Germinal center (tissue), 1 donor: ENCODE results near the gene PRR15L.
"Not testable (repeated sequence)": the region's sequence is repeated elsewhere in the genome, so short reads cannot be mapped to it uniquely, and the experiment has no call there.

Experiments
- DNase-seq: peaks from one replicate; pipeline ENCODE4 v3.0.0; 2012; ENCODE audit warnings: mixed read lengths, low spot score

PRR15L gene

DNA sequence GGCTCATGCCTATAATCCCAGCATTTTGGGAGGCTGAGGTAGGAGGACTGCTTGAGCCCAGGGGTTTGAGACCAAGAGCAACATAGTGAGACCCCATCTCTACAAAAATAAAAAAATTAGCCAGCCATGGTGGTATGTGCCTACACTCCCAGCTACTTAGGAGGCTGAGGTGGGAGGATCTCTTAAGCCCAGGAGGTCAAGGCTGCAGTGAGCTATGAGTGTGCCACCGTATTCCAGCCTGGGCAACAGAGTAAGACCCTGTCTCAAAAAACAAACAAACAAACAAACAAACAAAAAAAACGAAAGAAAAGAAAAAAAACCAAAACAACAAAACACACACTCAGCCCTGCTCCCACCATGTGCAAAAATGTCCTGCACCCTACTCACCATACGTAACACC, 22.2 kb downstream of the PRR15L start:
- not testable (repeated sequence) for DNase-seq

DNA sequence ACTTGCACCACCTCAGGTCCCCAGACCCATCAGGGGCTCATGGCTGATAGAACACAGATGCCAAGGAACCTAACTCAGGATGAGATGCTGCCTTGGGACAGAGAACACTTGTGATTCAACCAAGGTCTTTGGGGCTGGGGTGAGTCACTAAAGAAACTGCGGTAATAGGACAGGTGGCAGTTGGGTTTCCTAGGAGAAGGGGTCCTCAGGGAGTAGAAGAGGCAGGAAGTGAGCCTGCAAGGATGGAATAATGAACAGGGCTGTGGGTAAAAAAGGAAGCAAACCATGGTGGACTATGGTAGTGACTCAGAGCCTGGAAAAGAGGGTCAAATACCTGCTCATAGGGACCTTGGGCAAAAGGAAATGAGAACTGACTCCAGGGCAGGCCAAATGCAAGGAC, 22.8 kb downstream of the PRR15L start:
- DNase-seq: no peak

DNA sequence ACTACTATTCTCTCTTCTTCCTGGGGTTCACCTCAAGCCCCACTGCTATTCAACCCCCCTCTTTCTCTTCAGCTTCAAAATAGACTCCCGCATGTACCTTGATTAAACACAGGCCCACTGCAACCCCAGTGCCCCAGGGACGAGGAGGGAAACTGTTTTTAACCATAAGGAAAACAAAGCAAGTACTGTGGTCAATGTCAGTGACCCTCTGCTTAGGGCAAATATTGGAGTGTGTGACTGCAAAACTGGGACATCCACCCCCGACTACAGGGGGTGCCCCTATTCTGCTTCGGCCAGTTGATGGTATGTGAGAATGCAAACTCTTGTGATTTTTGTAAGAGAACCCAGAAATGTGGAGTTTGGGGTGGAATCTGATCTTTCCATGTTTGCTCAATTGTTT, 25.8 kb downstream of the PRR15L start:
- DNase-seq: no peak

DNA sequence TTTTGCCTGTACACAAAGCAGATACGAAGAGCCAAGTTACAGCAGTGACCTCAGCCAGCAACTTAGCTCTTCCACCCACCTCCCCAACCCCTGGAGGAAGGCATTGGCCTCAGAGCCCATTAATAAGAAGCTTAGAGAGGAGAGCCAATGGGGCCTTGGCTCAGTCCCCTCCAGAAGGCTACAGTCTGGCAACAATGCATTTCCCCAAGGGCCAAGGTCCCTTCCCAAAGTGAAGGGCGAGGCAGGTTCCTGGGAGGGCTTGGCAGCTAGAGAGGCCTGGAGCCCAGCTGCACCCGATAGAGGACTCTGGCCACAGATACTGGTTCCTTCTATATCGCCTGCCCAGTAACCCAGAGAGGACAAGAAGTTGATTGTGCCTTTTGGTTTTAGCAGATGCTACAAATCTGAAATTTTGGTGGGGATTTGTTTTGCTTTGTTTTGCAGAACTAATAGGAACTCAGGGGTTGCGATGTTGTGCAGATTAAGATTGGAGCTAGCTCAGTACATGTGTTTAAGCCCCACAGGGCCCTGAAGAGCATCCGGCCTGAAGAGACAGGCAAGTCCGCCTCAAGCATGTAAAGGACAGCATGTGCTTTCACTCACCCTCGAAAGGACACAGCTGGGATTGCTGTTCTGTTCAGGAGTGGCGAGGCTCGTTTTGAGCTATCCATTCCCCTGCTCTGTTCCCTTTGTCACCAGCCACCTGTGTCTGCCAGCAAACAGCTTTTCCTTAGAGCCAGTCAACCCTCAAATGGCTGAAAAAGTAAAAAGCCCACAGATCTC, 28.3 kb downstream of the PRR15L start:
- no peak for DNase-seq

DNA sequence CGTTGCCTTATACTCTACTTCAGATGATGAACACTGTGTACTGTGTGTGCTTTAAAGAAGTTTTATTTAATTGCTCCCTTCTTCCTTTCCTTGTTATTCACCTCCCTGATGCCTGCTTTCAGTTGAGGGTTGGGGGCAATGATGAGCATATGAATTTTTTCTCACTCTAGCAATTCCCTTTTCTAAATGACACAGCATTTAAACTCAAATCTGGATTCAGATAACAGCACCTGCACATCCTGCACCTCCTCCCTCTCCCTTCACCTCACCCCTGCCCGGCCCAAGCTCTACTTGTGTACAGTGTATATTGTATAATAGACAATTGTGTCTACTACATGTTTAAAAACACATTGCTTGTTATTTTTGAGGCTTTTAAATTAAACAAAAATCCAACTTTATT, 29.3 kb downstream of the PRR15L start:
- no peak for DNase-seq

DNA sequence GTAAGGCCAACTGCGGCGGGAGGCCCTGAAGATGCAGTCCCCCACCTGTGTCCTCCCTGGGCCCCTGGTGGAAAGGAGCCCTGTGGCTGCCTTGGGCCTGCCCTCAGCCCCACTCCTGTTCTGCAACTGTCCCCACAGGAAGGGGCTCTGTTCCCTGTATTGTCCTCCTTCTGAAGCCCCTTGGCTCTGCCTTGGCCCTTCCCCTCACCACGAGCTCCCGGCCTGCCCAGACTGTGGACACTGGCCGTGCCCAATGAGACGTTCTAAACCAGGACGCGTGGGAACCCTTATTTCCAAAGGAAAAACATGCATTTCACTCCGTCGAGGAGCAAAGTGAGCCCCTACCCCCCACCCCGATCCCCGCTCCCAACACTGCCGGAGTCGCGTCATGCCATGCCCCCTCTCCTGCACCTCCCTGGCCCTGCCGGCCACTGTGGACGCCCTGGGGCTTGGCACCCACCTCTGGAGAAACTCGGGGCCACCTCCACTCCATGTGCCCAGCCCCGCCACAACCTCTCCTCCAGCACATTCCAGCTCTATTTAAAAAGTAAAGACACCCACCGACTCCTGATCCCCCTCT, 29.8 kb downstream of the PRR15L start:
- DNase-seq: no peak

DNA sequence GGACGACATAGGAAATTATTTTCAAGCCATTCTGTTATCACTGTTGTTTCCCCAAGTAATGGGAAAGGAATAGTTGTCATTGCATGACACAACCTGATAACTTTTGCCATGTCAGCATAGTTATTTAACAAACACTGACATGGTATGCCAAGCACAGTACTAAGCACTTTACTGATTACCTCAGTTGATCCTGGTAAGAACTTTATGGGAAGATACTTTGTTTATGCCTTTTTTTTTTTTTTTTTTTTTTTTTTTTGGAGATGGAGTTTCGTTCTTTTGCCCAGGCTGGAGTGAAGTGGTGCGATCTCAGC, 32.0 kb downstream of the PRR15L start:
- DNase-seq: no peak

DNA sequence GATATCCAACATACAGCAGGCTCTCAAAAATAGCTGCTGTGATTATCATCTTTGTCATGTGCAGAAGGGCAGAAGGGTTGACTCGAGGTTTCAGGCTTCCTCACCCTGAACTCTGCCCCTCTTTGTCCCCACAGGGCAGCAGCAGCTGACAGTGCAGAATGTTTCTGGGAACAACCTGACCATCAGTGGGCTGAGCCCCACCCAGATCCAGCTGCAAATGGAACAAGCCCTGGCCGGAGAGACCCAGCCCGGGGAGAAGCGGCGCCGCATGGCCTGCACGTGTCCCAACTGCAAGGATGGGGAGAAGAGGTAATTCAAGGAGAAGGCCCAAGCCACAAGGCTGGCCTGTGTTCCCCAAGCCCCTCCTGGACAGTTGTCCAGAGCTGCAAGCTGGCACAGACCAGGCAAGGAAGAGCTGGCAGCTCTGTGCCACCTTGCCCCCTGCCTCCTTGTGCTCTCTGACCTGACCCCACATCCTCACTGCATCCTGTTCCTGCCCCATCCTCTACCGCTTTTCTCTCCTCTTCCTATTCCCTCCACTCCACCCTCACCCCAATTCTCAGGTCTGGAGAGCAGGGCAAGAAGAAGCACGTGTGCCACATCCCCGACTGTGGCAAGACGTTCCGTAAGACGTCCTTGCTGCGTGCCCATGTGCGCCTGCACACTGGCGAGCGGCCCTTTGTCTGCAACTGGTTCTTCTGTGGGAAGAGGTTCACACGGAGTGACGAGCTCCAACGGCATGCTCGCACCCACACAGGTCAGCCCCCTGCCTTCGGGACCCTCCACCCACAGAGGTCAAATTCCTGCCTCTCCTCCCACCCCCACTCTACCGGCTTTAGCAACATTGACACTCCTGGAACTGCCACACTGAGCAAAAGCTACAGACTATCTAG, 32.7 kb downstream of the PRR15L start:
- no peak for DNase-seq

DNA sequence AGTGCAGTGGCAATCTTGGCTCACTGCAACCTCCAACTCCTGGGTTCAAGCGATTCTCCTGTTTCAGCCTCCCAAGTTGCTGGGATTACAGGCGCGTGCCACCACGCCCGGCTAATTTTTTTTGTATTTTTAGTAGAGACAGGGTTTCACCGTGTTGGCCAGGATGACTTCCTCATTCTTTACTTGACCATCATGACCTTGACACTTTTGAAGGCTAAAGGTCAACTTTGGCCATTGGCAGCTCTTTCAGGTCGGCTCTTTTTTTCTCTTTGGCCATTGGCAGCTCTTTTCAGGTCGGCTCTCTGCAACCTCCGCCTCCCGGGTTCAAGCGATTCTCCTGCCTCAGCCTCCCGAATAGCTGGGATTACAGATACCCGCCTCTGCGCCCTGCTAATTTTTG, 37.8 kb downstream of the PRR15L start:
- DNase-seq: not testable (repeated sequence)

DNA sequence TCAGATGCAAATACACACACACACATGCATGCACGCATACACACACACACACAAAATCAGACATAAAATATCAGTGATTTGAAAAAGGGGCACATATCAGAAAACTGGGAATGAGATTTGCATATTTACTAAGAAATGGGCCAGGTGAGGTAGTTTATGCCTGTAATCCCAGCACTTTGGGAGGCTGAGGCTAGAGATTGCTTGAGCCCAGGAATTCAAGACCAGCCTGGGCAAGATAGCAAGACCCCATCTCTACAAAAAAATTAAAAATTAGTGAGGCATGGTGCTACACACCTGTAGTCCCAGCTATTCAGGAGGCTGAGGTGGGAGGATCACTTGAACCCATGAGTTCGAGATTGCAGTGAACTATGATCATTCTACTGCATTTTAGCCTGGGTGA, 38.7 kb downstream of the PRR15L start:
- no peak for DNase-seq

DNA sequence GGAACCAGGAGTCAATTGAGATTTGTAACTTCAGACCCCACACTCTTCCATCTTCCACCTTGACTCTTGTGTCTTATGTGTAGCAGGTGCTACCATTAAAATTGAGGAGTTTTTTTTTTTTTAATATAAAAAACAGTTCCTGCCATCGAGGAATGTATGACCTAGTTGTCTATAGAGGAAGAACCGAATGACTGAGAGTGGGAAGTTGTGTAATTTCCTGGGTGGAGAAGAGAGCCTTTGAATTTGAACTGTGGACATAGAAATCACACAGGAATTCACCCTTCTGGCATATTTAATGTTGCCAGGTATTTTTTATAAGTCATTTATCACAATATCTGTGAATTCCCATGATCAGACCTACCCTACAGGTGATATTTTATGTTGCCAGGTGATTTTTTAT, 39.7 kb downstream of the PRR15L start:
- DNase-seq: no peak

DNA sequence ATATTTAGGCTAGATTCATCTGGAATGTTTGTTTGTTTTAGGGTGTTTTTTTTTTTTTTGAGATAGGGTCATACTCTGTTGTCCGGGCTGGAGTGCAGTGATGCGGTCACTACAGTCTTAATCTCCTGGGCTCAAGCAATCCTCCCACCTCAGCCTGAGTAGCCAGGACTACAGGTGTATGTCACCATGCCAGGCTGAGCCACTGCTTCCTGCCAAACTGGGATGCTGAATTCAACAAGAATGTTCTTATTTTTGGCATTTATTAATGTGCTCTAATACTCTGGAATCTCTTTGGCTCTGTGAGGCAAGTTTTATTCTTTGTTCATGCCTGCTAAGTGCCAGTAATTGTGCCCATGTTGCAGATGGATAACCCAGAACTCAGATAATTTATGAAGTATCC, 40.1 kb downstream of the PRR15L start:
- no peak for DNase-seq

DNA sequence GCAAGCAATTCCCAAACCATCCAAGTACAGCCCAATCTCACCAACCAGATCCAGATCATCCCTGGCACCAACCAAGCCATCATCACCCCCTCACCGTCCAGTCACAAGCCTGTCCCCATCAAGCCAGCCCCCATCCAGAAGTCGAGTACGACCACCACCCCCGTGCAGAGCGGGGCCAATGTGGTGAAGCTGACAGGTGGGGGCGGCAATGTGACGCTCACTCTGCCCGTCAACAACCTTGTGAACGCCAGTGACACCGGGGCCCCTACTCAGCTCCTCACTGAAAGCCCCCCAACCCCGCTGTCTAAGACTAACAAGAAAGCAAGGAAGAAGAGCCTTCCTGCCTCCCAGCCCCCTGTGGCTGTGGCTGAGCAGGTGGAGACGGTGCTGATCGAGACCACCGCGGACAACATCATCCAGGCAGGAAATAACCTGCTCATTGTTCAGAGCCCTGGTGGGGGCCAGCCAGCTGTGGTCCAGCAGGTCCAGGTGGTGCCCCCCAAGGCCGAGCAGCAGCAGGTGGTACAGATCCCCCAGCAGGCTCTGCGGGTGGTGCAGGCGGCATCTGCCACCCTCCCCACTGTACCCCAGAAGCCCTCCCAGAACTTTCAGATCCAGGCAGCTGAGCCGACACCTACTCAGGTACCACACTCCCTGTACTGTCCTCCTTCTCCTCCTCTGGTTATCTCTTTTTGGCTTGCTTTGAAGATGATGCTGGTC, 41.0 kb downstream of the PRR15L start:
- no peak for DNase-seq

DNA sequence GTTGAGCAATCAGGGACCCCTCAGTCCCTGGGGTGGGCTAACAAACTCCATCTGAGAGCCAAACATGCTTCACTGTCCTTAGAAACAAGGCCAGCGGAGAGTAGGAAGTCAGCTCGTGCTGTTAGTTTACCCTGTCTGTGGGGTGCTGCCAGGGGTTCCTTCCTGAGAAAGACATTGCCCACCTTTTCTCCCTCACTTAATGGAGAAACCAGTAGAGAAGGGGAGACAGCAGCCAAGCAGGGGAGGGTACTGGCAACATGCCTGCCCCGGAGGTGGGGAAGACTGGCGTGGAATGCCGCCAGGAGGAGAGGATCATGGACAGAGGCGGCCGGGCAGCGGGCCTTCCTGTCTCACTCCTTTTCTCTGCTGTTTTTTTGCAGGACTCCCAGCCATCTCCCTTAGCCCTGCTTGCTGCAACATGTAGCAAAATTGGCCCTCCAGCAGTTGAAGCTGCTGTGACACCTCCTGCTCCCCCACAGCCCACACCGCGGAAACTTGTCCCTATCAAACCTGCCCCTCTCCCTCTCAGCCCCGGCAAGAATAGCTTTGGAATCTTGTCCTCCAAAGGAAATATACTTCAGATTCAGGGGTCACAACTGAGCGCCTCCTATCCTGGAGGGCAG, 41.8 kb downstream of the PRR15L start:
- no peak for DNase-seq

DNA sequence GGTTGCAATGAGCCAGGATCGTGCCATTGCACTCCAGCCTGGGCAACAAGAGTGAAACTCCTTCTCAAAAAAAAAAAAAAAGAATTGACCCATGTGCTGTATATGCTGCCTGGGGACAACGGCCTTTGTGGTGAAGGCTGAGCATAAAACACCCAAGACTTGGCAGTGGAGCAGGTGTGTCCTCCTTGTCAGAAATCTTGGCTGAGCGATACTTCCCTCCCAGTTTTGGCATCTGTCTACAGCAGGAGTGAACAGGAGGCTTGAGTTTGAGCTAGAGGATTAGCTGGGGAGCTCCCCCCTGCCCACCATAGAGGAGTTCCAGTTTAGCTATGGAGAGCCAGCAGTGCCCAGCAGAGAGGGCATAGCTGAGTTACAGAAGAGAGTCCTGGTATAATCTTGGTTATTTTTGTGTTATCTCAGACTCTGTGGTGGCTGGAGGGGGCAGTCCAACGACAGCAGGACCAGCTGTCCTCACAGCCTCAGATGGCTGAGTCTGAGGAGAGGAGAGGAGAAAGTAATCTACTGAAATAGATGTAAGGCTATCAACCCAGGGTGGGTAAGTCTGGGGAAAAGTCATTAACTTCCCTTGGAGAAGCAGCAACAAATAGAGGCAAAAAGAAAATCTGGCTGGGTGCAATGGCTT, 43.3 kb downstream of the PRR15L start:
- DNase-seq: no peak

DNA sequence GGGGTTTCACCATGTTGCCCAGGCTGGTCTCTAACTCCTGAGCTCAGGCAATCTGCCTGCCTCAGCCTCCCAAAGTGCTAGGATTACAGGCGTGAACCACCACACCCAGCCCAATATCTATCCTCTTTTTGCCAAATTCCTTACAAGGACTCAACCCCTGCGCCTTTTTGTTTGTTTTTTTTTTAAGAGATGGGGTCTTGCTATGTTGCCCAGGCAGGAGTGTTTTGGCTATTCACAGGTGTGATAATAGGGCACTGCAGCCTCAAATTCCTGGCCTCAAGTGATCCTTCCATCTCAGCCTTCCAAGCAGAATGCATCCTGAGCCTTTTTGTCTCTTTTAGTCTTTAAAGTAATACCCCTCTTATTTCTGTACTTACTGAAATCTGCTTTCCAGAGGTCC, 44.6 kb downstream of the PRR15L start:
- DNase-seq: no peak

DNA sequence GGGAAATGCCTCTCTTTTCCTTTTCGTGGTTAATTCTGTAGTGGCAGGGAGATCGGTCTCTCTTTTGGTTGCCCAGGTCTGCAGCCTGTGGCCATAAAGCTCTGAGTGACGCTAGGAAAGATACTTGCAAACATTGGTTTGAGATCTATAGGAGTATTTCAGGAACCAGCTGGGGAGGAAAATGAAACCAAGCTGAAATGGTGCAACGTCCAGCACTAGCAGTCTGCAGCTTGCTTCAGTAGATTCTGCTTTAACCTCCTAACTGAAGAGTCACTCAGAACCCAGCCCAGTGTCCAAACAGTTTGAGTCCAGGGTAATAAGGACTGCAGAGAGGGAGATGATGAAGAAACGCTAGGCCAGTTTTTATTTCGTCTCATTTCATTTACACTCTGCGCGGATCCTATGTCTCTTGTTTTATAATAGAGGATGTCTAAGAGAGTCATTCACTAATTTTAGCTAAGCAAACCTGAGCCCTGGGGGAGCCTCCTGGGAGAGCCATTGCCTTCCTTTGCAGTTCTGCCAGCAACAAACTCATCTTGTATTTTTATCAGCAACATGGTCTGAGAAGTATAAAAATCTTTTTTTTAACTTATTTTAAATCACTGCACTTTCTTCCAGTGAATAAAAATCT, 49.6 kb downstream of the PRR15L start:
- DNase-seq: no peak

DNA sequence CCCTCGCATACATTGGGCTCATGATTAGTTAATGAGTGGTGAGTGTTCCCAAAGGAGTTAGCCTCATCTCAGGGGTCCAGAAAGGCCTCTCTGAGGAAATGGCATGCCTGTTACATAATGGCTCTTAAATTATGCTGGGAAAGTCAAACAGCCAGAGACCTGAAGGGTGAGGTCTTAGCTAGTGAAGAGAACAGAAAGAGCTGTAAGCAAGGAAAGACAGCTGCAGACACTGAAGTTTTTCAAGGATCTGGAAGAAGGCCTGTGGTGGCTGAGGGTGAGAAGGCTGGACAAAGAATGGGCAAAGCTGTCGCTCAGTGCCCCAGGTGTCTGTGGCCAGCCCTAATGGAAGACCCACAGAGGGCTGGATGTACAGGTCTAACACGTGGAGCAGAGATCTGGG, 51.2 kb downstream of the PRR15L start:
- DNase-seq: no peak

DNA sequence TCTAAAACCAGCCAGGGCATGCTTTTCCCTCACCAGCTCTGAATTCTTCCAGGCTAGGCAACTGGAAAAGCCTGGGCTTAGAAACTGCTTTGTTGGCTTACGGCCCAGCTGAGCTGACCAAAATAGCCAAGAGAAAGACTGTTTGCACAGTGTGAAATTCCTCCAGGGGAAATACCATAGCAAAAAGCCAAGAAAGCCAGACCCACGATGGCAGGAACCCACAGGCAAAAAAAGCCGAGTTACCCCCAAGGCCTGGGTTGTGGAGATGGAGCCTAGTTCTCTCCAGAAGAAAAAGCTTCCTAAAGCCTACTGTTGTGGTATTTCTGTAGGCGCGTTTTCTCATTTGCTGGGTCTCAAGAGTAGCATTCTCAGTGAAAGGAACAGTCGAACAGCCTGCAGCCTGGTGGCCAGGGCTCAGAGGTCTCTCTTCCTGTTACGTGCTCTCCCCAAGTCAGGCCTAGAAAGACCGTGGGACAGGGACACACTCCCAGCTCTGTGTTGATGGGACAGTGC, 52.4 kb downstream of the PRR15L start:
- no peak for DNase-seq

DNA sequence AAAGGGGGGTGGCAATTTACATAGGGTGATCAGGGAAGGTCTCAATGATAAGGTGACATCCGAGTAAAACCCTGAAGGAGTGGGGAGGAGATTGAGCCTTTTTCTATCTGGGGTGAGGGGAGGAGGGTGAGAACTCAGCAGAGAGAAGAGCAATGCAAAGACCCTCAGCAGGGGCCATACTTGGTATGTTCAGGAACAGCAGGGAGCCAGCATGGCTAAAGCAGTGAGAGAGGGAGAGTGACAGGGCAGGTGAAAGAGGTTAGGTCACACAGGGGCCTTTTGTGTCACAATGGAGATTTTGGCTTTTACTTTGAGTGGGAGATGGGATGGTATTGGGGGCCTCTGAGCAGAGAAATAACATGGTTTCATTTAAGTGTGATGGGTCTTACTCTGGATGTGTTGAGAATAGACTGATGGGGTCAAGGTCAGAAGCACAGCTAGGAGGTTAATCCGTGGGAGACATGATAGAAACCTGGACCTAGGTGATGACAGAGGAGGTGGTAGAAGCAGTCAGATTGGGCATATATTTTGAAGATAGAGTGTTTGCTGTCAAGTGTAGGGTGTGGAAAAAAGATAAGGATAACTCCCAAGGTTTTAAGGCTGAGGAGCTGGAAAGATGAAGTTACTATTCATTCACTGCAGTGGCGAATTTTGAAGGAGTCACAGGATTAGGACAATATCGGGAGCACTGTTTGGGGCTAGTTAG, 55.5 kb downstream of the PRR15L start:
- DNase-seq: no peak
